ENCODE measurements around the gene R3HDM2. TPM values are rescaled to one million over a fixed set of nuclear protein-coding genes. Genes with fewer than 3 reads are reported as not detected.

The R3HDM2 gene
- total RNA-seq, 1 donor from 2014 or later, result 46.5 TPM

DNA sequence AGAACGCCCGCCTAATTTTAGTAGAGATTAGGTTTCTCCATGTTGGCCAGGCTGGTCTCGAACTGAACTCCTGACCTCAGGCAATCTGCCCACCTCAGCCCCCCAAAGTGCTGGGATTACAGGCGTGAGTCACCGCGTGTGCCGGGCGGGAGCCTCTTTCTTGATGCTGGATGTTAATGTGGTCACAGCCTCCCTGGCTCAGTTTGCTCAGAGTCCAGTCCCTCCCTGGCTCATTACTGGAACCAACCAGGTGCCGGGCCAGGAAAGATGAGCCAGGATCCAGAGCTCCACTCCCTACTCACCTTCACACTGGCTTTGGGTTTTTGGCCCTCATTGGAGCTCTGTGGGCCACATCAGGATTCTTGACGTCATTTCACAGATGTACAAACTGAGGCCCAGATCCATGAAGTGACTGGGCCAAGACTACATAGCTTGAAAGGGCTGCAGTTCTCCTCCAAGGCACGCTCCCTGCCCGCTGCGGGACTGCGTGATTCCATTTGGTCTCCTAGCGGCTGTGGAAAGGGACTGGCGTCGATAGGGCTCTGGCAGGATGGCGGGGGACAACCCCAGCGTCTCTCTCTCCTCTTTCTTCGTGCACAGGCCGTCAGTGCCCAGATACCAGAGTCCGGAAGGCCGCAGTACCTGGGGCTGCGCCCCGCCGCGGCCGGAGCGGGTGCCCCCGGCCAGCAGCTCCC, 206.4 kb downstream of the R3HDM2 start:
- H3K27me3 Mint-ChIP-seq (ENCODE audit: low read depth), result no peaks in the 10 kb centered on the region
- H3K27ac Mint-ChIP-seq (ENCODE audit: unreplicated experiment), result no peak overlapping the region
- H3K4me3 Mint-ChIP-seq (ENCODE audit: unreplicated experiment), result no peak overlapping the region
- H3K36me3 Mint-ChIP-seq (ENCODE audit: low read depth), result no peaks in the 10 kb centered on the region
- no peak for DNase-seq (ENCODE audit: low spot score)
- no peaks in the 10 kb centered on the region for H3K9me3 Mint-ChIP-seq (ENCODE audit: low read depth)
- TF ChIP-seq, protein P1, sequence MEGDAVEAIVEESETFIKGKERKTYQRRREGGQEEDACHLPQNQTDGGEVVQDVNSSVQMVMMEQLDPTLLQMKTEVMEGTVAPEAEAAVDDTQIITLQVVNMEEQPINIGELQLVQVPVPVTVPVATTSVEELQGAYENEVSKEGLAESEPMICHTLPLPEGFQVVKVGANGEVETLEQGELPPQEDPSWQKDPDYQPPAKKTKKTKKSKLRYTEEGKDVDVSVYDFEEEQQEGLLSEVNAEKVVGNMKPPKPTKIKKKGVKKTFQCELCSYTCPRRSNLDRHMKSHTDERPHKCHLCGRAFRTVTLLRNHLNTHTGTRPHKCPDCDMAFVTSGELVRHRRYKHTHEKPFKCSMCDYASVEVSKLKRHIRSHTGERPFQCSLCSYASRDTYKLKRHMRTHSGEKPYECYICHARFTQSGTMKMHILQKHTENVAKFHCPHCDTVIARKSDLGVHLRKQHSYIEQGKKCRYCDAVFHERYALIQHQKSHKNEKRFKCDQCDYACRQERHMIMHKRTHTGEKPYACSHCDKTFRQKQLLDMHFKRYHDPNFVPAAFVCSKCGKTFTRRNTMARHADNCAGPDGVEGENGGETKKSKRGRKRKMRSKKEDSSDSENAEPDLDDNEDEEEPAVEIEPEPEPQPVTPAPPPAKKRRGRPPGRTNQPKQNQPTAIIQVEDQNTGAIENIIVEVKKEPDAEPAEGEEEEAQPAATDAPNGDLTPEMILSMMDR (IDR thresholded peaks at IDR 0.05), result no peak
- H3K4me1 Mint-ChIP-seq (ENCODE audit: low read depth), result peaks cover 41% of the 10 kb centered on the region

DNA sequence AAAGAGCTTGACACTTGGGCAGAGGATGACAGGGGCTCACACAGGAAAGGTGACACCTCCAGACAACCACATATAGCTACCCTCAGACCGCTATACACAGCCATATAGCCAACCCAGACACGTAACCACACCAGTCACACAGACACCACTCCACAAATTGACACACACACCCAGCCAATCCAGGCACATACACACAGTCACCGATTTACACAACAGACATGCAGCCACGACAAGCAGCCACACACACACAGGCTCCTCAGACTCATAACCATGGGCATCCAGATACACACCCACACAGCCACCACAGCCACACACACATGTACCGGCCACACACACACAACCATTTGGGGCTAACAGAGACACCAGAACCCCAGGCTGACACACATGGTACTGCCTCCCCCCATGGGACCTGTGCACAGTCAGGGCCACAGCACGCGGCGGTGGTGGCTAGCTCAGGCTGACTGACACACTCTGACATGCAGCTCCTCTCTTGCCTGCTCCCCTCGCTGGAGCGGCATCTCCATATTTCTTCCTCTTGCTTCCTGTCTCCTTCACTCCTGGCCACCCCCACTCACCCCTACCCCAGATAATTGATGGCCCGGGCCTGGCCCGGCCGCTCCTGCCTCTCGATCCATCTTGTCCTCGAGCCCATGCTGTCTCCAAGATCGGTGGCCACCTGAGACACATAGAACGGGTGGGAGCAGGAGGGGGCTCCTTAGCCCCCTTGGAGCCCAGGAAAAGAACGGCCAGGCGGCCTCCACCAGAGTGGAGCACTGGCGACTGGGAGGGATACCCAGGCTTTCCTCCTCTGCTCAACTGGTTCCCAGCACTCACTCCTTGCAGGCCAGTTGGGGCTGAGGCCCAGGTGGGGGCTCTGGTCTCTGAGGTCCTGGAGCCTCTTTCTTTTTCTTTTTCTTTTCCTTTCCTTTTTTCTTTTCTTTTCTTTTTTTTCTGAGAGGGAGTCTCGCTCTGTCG, 207.4 kb downstream of the R3HDM2 start:
- H3K9me3 Mint-ChIP-seq (ENCODE audit: low read depth), result no peaks in the 10 kb centered on the region
- H3K27me3 Mint-ChIP-seq (ENCODE audit: low read depth), result no peaks in the 10 kb centered on the region
- DNase-seq (ENCODE audit: low spot score), result no peak
- H3K4me1 Mint-ChIP-seq (ENCODE audit: low read depth), result peaks cover 41% of the 10 kb centered on the region
- no peaks in the 10 kb centered on the region for H3K36me3 Mint-ChIP-seq (ENCODE audit: low read depth)
- H3K27ac Mint-ChIP-seq (ENCODE audit: unreplicated experiment), result peak overlapping the region; percentile 64
- no peak overlapping the region for H3K4me3 Mint-ChIP-seq (ENCODE audit: unreplicated experiment)
- TF ChIP-seq, protein P1 (IDR thresholded peaks at IDR 0.05), result no peak

DNA sequence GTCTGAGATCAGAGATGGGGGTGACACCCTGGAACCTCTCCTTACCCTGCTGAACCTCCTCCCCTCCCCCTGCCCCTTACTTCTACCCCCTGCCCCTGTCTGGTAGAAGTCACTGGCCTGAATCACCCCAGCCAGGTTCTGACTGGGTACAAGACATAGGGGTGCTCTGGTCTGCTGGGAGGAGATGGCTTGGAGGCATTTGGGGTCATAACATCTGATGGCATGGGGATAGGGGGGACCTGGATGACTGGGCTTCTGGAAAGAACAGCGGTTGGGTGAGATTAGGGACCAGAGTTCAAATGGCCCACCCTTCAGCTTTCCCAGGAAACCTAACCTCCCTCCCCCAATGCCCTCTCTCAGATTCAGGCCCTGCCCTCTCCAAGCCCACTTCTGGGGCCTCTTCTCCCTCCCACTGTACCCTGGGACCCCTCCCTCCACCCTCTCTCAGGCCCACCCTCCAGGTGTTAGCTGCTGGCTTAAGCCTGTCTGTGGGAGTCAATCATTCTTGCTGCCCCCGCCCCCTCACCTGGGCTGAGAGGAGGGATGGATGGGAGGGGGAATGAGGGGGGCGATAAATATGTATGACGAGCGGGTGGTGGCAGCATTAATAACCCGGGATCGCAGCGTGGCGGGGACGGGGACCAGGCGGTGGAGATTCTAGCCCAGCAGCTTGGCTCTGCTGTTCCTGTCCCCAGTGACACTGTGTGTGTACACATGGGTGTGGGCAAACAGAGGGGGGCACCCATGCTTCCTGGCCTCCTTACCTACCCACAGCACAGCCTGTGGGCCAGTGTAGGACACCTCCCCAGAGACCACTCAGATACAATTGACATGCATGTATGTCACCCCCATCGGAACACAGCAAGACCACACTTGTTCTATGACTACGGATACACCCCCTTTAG, 208.3 kb downstream of the R3HDM2 start:
- Mint-ChIP-seq H3K27ac (ENCODE audit: unreplicated experiment) (no peak overlapping the region), H3K4me3 (ENCODE audit: unreplicated experiment) (no peak overlapping the region), H3K36me3 (ENCODE audit: low read depth) (no peaks in the 10 kb centered on the region), H3K4me1 (ENCODE audit: low read depth) (peaks cover 47% of the 10 kb centered on the region), H3K27me3 (ENCODE audit: low read depth) (no peaks in the 10 kb centered on the region), H3K9me3 (ENCODE audit: low read depth) (no peaks in the 10 kb centered on the region)
- no peak for DNase-seq (ENCODE audit: low spot score)
- TF ChIP-seq, protein P1 (IDR thresholded peaks at IDR 0.05), result no peak

- H3K4me1 Mint-ChIP-seq (ENCODE audit: low read depth), result peaks cover 41% of the 10 kb centered on the region
Observed at GRCh38 chr12:57221169-57221917, 209.5 kb downstream of the R3HDM2 start.

More at GRCh38 chr12:57221169-57221917, 209.5 kb downstream of the R3HDM2 start:
- no peak for DNase-seq (ENCODE audit: low spot score)
- Mint-ChIP-seq H3K27me3 (ENCODE audit: low read depth) (no peaks in the 10 kb centered on the region), H3K9me3 (ENCODE audit: low read depth) (no peaks in the 10 kb centered on the region), H3K27ac (ENCODE audit: unreplicated experiment) (no peak overlapping the region), H3K4me3 (ENCODE audit: unreplicated experiment) (no peak overlapping the region), H3K36me3 (ENCODE audit: low read depth) (no peaks in the 10 kb centered on the region)
- TF ChIP-seq, protein P1 (IDR thresholded peaks at IDR 0.05), result no peak

Measured in chondrocyte (in vitro differentiated cells).